K562 (cell line): ENCODE measurements around the gene SPOCK2. TPM values are rescaled to one million over a fixed set of nuclear protein-coding genes. Genes with fewer than 3 reads are reported as not detected.

Source experiments
- ATAC-seq: fragments of 200-7000 bp; cut with Tn5 transposase; 3 replicates; pipeline ENCODE4 v1.9.1; 2020; ENCODE audit warnings: moderate library complexity
- BruUV-seq: library from RNA; stranded (reverse); fragments of 400-500 nt; replicated peaks from 2 replicates; lab custom pipeline; 2021; lab: Mats Ljungman, UMichigan
- CTCF ChIA-PET: fragments of 300-600 bp; formaldehyde crosslinking; extraction: SDS; loops from one replicate; lab custom pipeline; 2021; ENCODE audit warnings: low intra/inter-chr PET ratio; lab: Yijun Ruan, JAX
- POLR2A ChIA-PET: fragments of 300-600, 350-650 bp; sonication (Branson Sonifier 250); formaldehyde crosslinking; extraction: SDS; loops from one replicate; lab custom pipeline; 2021; ENCODE audit warnings: antibody characterized with exemption, inconsistent platforms; lab: Yijun Ruan, JAX
- DNase-seq, 4 experiments: peaks; one replicate each; pipeline versions ENCODE4 v3.0.0 to v3.0.0-alpha.2; 2011 to 2018; ENCODE audit warnings: low spot score in 3 of 4, mixed read lengths in 3 of 4; ENCODE audit errors: extremely low read depth in 1 of 4
- FAIRE-seq: peaks from 2 replicates; lab custom pipeline; 2011; peaks lifted over from hg19 to GRCh38; lab: Jason Lieb, UNC
- H2AFZ ChIP-seq: 2 replicates; pipeline ENCODE4 v1.6.0; 2011; ENCODE audit warnings: low read depth, low read length, control low read depth, inconsistent platforms
- H3K27ac ChIP-seq: fragments of 200-600 bp; 3 replicates; pipeline ENCODE4 v1.8.0; 2011; ENCODE audit warnings: low read depth, mild to moderate bottlenecking, control low read depth, inconsistent platforms, low read length, moderate library complexity, mixed read lengths; ENCODE audit errors: extremely low read depth
- H3K27me3 ChIP-seq, 2 experiments: fragments of 300-600 bp in 1 of 2; 2 replicates in 1 of 2; 3 replicates in 1 of 2; pipeline versions ENCODE4 v1.6.0 to v1.8.0; 2011; ENCODE audit warnings: inconsistent platforms in 2 of 2, low read length in 2 of 2, mild to moderate bottlenecking in 1 of 2, mixed read lengths in 1 of 2, moderate library complexity in 1 of 2; ENCODE audit not compliant: control insufficient read depth in 2 of 2, insufficient read depth in 2 of 2
- H3K36me3 ChIP-seq: fragments of 300-600 bp; 3 replicates; pipeline ENCODE4 v1.8.0; 2011; ENCODE audit warnings: mild to moderate bottlenecking, low read length, inconsistent platforms; ENCODE audit not compliant: control insufficient read depth, insufficient read depth
- H3K4me1 ChIP-seq, 2 experiments: fragments of 200-600 bp in 1 of 2; replicated peaks in 1 of 2; 2 replicates in 1 of 2; 3 replicates in 1 of 2; pipeline versions ENCODE4 v1.5.1 to v1.8.0; 2011; ENCODE audit warnings: inconsistent platforms in 2 of 2, low read length in 2 of 2, mild to moderate bottlenecking in 1 of 2, mixed read lengths in 1 of 2, moderate library complexity in 1 of 2; ENCODE audit not compliant: control insufficient read depth in 2 of 2, insufficient read depth in 2 of 2
- H3K4me2 ChIP-seq: 2 replicates; pipeline ENCODE4 v1.6.1; 2011; ENCODE audit warnings: low read length, control low read depth, inconsistent platforms, mixed read lengths; ENCODE audit not compliant: insufficient read depth
- H3K4me3 ChIP-seq: fragments of 200-600 bp; sonication (generic), shearing (Covaris generic); 2 replicates; pipeline ENCODE4 v1.5.1; 2016; ENCODE audit warnings: control low read depth, inconsistent platforms
- H3K79me2 ChIP-seq: fragments of 200-600 bp; 3 replicates; pipeline ENCODE4 v1.8.0; 2011; ENCODE audit warnings: low read length, inconsistent platforms; ENCODE audit not compliant: control insufficient read depth, insufficient read depth
- H3K9ac ChIP-seq, 2 experiments: 2 replicates each; pipeline versions ENCODE4 v1.6.0 to v1.6.1; 2011; ENCODE audit warnings: low read depth in 2 of 2, low read length in 2 of 2, control low read depth in 1 of 2, inconsistent platforms in 1 of 2, mild to moderate bottlenecking in 1 of 2, mixed read lengths in 1 of 2; ENCODE audit not compliant: insufficient read depth in 1 of 2
- H3K9me1 ChIP-seq: one replicate; pipeline ENCODE4 v1.6.0; 2011; ENCODE audit warnings: inconsistent platforms, mild to moderate bottlenecking, low read length, moderate library complexity; ENCODE audit not compliant: control insufficient read depth, insufficient read depth
- H3K9me3 ChIP-seq: replicated peaks from 2 replicates; pipeline ENCODE4 v1.5.1; 2011; ENCODE audit warnings: low read depth, low read length, inconsistent platforms; ENCODE audit not compliant: control insufficient read depth, insufficient read depth
- H4K20me1 ChIP-seq: replicated peaks from 2 replicates; pipeline ENCODE4 v1.6.1; 2011; ENCODE audit warnings: low read length, inconsistent platforms, mixed read lengths; ENCODE audit not compliant: control insufficient read depth, insufficient read depth
- ARNT ChIP-seq, 2 experiments: fragments of 450-650 bp; IDR thresholded peaks; 2 replicates each; pipeline ENCODE4 v1.6.1; 2016; ENCODE audit warnings: mild to moderate bottlenecking in 1 of 2
- CEBPB ChIP-seq: fragments of 450-650 bp; IDR thresholded peaks from 2 replicates; pipeline ENCODE4 v1.6.1; 2016; ENCODE audit warnings: missing genetic modification characterization, missing compliant biosample characterization
- CEBPG ChIP-seq, 3 experiments: fragments of 200-800 bp in 1 of 3; sonication (Bioruptor generic) in 1 of 3; sonication (generic) in 1 of 3; formaldehyde crosslinking in 1 of 3; IDR thresholded peaks in 2 of 3; conservative IDR thresholded peaks in 1 of 3; 2 replicates each; pipeline versions ENCODE4 v1.6.1 to v1.8.0; 2016 to 2022; ENCODE audit warnings: missing compliant biosample characterization in 2 of 3, missing genetic modification characterization in 2 of 3, mild to moderate bottlenecking in 1 of 3, missing genetic modification reagents in 1 of 3
- CSDE1 ChIP-seq, 2 experiments: fragments of 450-650 bp; IDR thresholded peaks; 2 replicates each; pipeline ENCODE4 v1.6.1; 2016; ENCODE audit warnings: mild to moderate bottlenecking in 1 of 2
- EP300 ChIP-seq: IDR thresholded peaks from 2 replicates; pipeline ENCODE4 v1.6.1; 2012; ENCODE audit warnings: low read length, improper control_type of control experiment
- GTF2E2 ChIP-seq: fragments of 200-800 bp; sonication (Bioruptor generic); IDR thresholded peaks from 2 replicates; pipeline ENCODE4 v1.6.1; 2016; ENCODE audit warnings: missing genetic modification characterization, missing compliant biosample characterization
- L3MBTL2 ChIP-seq: fragments of 450-650 bp; IDR thresholded peaks from 2 replicates; pipeline ENCODE4 v1.6.1; 2016; ENCODE audit warnings: mild to moderate bottlenecking, moderate library complexity
- NR1H2 ChIP-seq: sonication (generic); formaldehyde crosslinking; IDR thresholded peaks from 2 replicates; pipeline ENCODE4 v1.4.0; 2020; ENCODE audit warnings: mild to moderate bottlenecking, missing genetic modification reagents
- NUFIP1 ChIP-seq: fragments of 450-650 bp; IDR thresholded peaks from 2 replicates; pipeline ENCODE4 v1.6.1; 2018; ENCODE audit not compliant: partially characterized antibody
- SREBF2 ChIP-seq: sonication (generic); formaldehyde crosslinking; IDR thresholded peaks from 2 replicates; pipeline ENCODE4 v1.4.0; 2020; ENCODE audit warnings: mild to moderate bottlenecking, missing genetic modification reagents
- TEAD1 ChIP-seq, 2 experiments: fragments of 450-650 bp in 1 of 2; sonication (generic) in 1 of 2; formaldehyde crosslinking; IDR thresholded peaks; 2 replicates each; pipeline versions ENCODE4 v1.4.0 to v1.8.0; 2020 to 2022; ENCODE audit warnings: mild to moderate bottlenecking in 2 of 2, missing genetic modification reagents in 1 of 2
- TSC22D4 ChIP-seq: fragments of 450-650 bp; IDR thresholded peaks from 2 replicates; pipeline ENCODE4 v1.6.1; 2016; ENCODE audit warnings: missing genetic modification characterization, missing biosample characterization, control low read depth
- ZNF12 ChIP-seq: sonication (generic); formaldehyde crosslinking; IDR thresholded peaks from 2 replicates; pipeline ENCODE4 v1.4.0; 2020; ENCODE audit warnings: mild to moderate bottlenecking, missing genetic modification reagents
- ZNF778 ChIP-seq: fragments of 450-650 bp; formaldehyde crosslinking; IDR thresholded peaks from 2 replicates; pipeline ENCODE4 v1.4.0; 2020; ENCODE audit warnings: mild to moderate bottlenecking, moderate library complexity
- WGBS: fragments of 100-300 bp; shearing (Covaris generic); methylation state at CpG from one replicate; pipeline ENCODE4 v1.1.6; 2016; ENCODE audit warnings: low coverage, mixed read lengths; ENCODE audit not compliant: insufficient coverage; ENCODE audit errors: missing lambda C conversion rate; 5-methylcytosine and 5-hydroxymethylcytosine counted together
- in situ Hi-C: fragments of 300-500 bp; cut with MboI; formaldehyde crosslinking; loops from 4 replicates; pipeline ENCODE4 v1.15.0; 2018; ENCODE audit warnings: inconsistent platforms, mixed read lengths
- intact Hi-C: fragments of 100-400 bp; cut with micrococcal nuclease; formaldehyde crosslinking; loops from 2 replicates; pipeline ENCODE4 v1.14.2; 2022
- polyA plus RNA-seq, 8 experiments: library from polyadenylated mRNA; depleted of rRNA in 4 of 8; stranded (reverse) in 5 of 8; unstranded in 3 of 8; fragments of >200 nt; fragmentation: Nextera tagmentation in 2 of 8; fragmentation: Illumina TruSeq in 1 of 8; extraction: Ambion mirVana in 2 of 8; extraction: Trizol in 1 of 8; gene quantifications; 2 replicates each; pipeline versions ENCODE4 v1.2.1 to v1.2.3, GENCODE V29; 2011 to 2014; ENCODE audit warnings: inconsistent platforms in 1 of 8, missing spikeins in 1 of 8
- total RNA-seq, 7 experiments: library from RNA; depleted of rRNA in 6 of 7; stranded (reverse); fragments of >200 nt in 6 of 7; fragmentation: Illumina TruSeq in 2 of 7; extraction: Trizol in 2 of 7; gene quantifications; 2 replicates each; pipeline versions ENCODE4 v1.2.1 to v1.2.3, GENCODE V29; 2011 to 2021; ENCODE audit warnings: low replicate concordance in 1 of 7
- TF ChIP-seq, protein P1 (sequence below): fragments of 250-450 bp; sonication (Bioruptor Pico); IDR thresholded peaks from 2 replicates; pipeline ENCODE4 v1.8.0; 2022; ENCODE audit warnings: inconsistent platforms, mild to moderate bottlenecking, moderate library complexity, borderline replicate concordance
- TF ChIP-seq, protein P2 (sequence below), 2 experiments: fragments of 450-650 bp; conservative IDR thresholded peaks; 2 replicates each; pipeline ENCODE4 v1.6.1; 2017; ENCODE audit warnings: mild to moderate bottlenecking in 2 of 2, moderate library complexity in 2 of 2
- TF ChIP-seq, protein P3 (sequence below): sonication (generic); formaldehyde crosslinking; IDR thresholded peaks from 2 replicates; pipeline ENCODE4 v1.9.0; 2022; ENCODE audit warnings: mild to moderate bottlenecking, missing genetic modification reagents

SPOCK2 gene
- total and polyA plus RNA-seq, 9 of the 15 experiments (the other 6 are each of a cell fraction or from before 2014, with no cell fraction given), result 0.04 to 0.86 (median 0.11) TPM; not detected in 2

DNA sequence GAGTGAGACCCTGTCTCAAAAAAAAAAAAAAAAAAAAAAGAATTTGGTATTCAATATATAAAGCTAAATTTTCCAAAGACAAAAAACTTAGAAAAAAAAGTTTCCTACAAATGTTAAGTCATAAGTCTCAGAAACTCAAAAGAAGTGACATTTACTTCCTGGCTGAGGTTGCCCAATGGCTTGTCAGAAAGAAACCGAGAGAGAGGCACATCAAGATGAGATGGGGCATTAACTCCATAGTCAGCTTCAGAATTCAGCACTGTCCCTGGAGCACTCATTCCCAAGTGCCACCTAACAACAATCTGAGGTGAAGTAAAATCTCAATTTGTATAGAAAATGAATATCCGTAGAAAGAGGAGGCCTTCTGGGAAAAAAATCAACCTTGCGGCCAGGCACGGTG is 6.8 kb upstream of the SPOCK2 start (continued):
- TF ChIP-seq ARNT (IDR thresholded peaks at IDR 0.05) (no peak), CEBPG (CRISPR knock-in tag; IDR thresholded peaks at IDR 0.05) (no peak), CEBPG (tag; conservative IDR thresholded peaks at IDR 0.05 in 1 of 2, IDR thresholded peaks at IDR 0.05 in 1 of 2) (peak in 1 of 2 experiments; percentile 39; a peak in 1 of 4 replicates), ZNF778 (CRISPR knock-in tag) (no peak), CEBPB (tag) (peak; percentile 36; the same call in 1 of the 2 replicates)

DNA sequence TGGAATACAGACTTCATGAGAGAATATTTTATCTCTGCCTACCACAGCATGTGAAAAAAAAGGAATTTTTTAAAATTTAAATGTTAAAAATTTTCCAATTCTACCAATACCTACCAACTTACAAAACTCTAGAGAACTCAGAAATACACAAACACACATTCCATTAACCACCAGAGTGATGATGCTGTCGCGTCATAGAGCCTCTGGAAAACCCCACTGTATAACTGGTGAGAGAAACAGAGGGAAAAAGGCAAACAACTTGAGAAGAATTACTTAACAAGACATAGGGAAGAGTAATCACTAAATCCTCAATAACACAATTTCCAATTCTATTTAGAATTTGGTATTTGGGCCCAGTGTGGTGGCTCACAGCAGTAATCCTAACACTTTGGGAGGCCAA is 6.2 kb upstream of the SPOCK2 start:
- H3K9me1 ChIP-seq, result no peaks in the 10 kb centered on the region
- no peak overlapping the region for H3K4me2 ChIP-seq
- no peak overlapping the region for H2AFZ ChIP-seq
- H3K9me3 ChIP-seq, result no peaks in the 10 kb centered on the region
- no peak overlapping the region for H3K27ac ChIP-seq
- WGBS, result 92% methylated on average over 2 of the region's 2 CpGs
- H3K4me1 ChIP-seq, result peaks cover 14 to 43% of the 10 kb centered on the region in 2 experiments
- BruUV-seq, result no TSS peak
- FAIRE-seq (no peak), ATAC-seq (no peak), DNase-seq (no peak)
- intact Hi-C loops, result no loop called here
- CTCF ChIA-PET, result no interaction called here
- in situ Hi-C loops, result no loop called here
- POLR2A ChIA-PET, result interaction anchor here (1.6 kb wide), 1 partner anchor 9 kb away, joined by 7 read pairs; no protein-coding TSS in a partner anchor
- H3K27me3 ChIP-seq, result no peaks in the 10 kb centered on the region
- no peaks in the 10 kb centered on the region for H3K79me2 ChIP-seq
- no peak overlapping the region for H3K4me3 ChIP-seq
- H3K36me3 ChIP-seq, result peaks cover 14% of the 10 kb centered on the region; the same call in 2 of the 3 replicates
- H3K9ac ChIP-seq, result no peak overlapping the region
- no peaks in the 10 kb centered on the region for H4K20me1 ChIP-seq
- TF ChIP-seq NR1H2, result no peak
- TF ChIP-seq GTF2E2, result no peak
- TF ChIP-seq, protein P1, sequence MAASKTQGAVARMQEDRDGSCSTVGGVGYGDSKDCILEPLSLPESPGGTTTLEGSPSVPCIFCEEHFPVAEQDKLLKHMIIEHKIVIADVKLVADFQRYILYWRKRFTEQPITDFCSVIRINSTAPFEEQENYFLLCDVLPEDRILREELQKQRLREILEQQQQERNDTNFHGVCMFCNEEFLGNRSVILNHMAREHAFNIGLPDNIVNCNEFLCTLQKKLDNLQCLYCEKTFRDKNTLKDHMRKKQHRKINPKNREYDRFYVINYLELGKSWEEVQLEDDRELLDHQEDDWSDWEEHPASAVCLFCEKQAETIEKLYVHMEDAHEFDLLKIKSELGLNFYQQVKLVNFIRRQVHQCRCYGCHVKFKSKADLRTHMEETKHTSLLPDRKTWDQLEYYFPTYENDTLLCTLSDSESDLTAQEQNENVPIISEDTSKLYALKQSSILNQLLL, result no peak
- TF ChIP-seq CSDE1 (IDR thresholded peaks at IDR 0.05), result no peak
- no peak for TF ChIP-seq TSC22D4
- no peak for TF ChIP-seq EP300
- no peak for TF ChIP-seq SREBF2 (CRISPR knock-in tag)
- no peak for TF ChIP-seq TEAD1 (CRISPR knock-in tag; IDR thresholded peaks at IDR 0.05)
- no peak for TF ChIP-seq L3MBTL2
- no peak for TF ChIP-seq NUFIP1
- no peak for TF ChIP-seq ZNF12 (CRISPR knock-in tag)
- TF ChIP-seq, protein P2, sequence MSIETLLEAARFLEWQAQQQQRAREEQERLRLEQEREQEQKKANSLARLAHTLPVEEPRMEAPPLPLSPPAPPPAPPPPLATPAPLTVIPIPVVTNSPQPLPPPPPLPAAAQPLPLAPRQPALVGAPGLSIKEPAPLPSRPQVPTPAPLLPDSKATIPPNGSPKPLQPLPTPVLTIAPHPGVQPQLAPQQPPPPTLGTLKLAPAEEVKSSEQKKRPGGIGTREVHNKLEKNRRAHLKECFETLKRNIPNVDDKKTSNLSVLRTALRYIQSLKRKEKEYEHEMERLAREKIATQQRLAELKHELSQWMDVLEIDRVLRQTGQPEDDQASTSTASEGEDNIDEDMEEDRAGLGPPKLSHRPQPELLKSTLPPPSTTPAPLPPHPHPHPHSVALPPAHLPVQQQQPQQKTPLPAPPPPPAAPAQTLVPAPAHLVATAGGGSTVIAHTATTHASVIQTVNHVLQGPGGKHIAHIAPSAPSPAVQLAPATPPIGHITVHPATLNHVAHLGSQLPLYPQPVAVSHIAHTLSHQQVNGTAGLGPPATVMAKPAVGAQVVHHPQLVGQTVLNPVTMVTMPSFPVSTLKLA (conservative IDR thresholded peaks at IDR 0.05), result no peak
- TF ChIP-seq, protein P3, sequence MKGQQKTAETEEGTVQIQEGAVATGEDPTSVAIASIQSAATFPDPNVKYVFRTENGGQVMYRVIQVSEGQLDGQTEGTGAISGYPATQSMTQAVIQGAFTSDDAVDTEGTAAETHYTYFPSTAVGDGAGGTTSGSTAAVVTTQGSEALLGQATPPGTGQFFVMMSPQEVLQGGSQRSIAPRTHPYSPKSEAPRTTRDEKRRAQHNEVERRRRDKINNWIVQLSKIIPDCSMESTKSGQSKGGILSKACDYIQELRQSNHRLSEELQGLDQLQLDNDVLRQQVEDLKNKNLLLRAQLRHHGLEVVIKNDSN, result no peak
